ENCODE measurements around the gene CSNK2A2. TPM values are rescaled to one million over a fixed set of nuclear protein-coding genes. Genes with fewer than 3 reads are reported as not detected.

CSNK2A2 gene
- total RNA-seq, 1 donor from 2014 or later = 58.5 TPM

- no peak for DNase-seq (ENCODE audit: low spot score)
These were observed 59.1 kb downstream of the CSNK2A2 start for GRCh38 chr16:58138852-58139251.

GRCh38 chr16:58137581-58137980 lies 60.3 kb downstream of the CSNK2A2 start:
- DNase-seq (ENCODE audit: low spot score) = no peak

GRCh38 chr16:58129097-58129936 lies 68.6 kb downstream of the CSNK2A2 start, which contains the start of gene CFAP20:
TSS of gene CFAP20 (minus strand) at chr16:58129381. CDS start at chr16:58129115, 266 bp downstream.
- peak; percentile 99 for DNase-seq (ENCODE audit: low spot score)

- no peak for DNase-seq (ENCODE audit: low spot score)
These were observed 69.2 kb downstream of the CSNK2A2 start for GRCh38 chr16:58128711-58129096.

GRCh38 chr16:58128181-58128631 lies 69.7 kb downstream of the CSNK2A2 start:
- DNase-seq (ENCODE audit: low spot score) = no peak

GRCh38 chr16:58127634-58128033 lies 70.3 kb downstream of the CSNK2A2 start:
- no peak for DNase-seq (ENCODE audit: low spot score)

- no peak for DNase-seq (ENCODE audit: low spot score)
These were observed 70.8 kb downstream of the CSNK2A2 start for GRCh38 chr16:58127033-58127556.

GRCh38 chr16:58126451-58126961 lies 71.4 kb downstream of the CSNK2A2 start:
- DNase-seq (ENCODE audit: low spot score) = no peak

- DNase-seq (ENCODE audit: low spot score) = no peak
These were observed 72.0 kb downstream of the CSNK2A2 start for GRCh38 chr16:58125781-58126335.

GRCh38 chr16:58125041-58125440 lies 72.9 kb downstream of the CSNK2A2 start:
- DNase-seq (ENCODE audit: low spot score) = no peak

- no peak for DNase-seq (ENCODE audit: low spot score)
These were observed 73.3 kb downstream of the CSNK2A2 start for GRCh38 chr16:58124601-58124915.

GRCh38 chr16:58123896-58124600 lies 73.9 kb downstream of the CSNK2A2 start:
- no peak for DNase-seq (ENCODE audit: low spot score)

- DNase-seq (ENCODE audit: low spot score) = no peak
These were observed 76.8 kb downstream of the CSNK2A2 start for GRCh38 chr16:58121132-58121531.

GRCh38 chr16:58120234-58120633 lies 77.7 kb downstream of the CSNK2A2 start:
- DNase-seq (ENCODE audit: low spot score) = no peak

GRCh38 chr16:58119509-58119845 lies 78.4 kb downstream of the CSNK2A2 start:
- no peak for DNase-seq (ENCODE audit: low spot score)

- no peak for DNase-seq (ENCODE audit: low spot score)
These were observed 79.0 kb downstream of the CSNK2A2 start for GRCh38 chr16:58118801-58119508.

- DNase-seq (ENCODE audit: low spot score) = no peak
These were observed 81.4 kb downstream of the CSNK2A2 start for GRCh38 chr16:58116529-58116928.

- DNase-seq (ENCODE audit: low spot score) = no peak
These were observed 81.8 kb downstream of the CSNK2A2 start for GRCh38 chr16:58116081-58116480.

- DNase-seq (ENCODE audit: low spot score) = no peak
These were observed 82.8 kb downstream of the CSNK2A2 start for GRCh38 chr16:58114827-58115825.

GRCh38 chr16:58111302-58111627 lies 86.6 kb downstream of the CSNK2A2 start:
- DNase-seq (ENCODE audit: low spot score) = no peak
